Osteoblast (primary cell): ENCODE measurements around the gene ZNF763. TPM values are rescaled to one million over a fixed set of nuclear protein-coding genes. Genes with fewer than 3 reads are reported as not detected.

ENCODE experiments used
- small RNA-seq: library from RNA; depleted of rRNA; stranded (forward); fragments of <200 nt; gene quantifications from one replicate; pipeline ENCODE3, GENCODE V24; 2012
- total RNA-seq: library from RNA; depleted of rRNA; stranded (reverse); fragments of >200 nt; gene quantifications from 2 replicates; pipeline ENCODE4 v1.2.3, GENCODE V29; 2012

The ZNF763 gene
- total RNA-seq, 1 donor: 2.5 TPM

Small RNA genes within 50 kb of the gene (small RNA-seq; reads per million reads assigned to genes)
- gene RNA5SP464 (not detected), gene RNA5SP465 (not detected)

Other genes starting within 250 kb of the ZNF763 start
- gene ZNF823, start 226.1 kb upstream of the ZNF763 start, total RNA-seq: 6.2 and 9.4 TPM in 2 replicates
- gene ZNF441, start 198.0 kb upstream of the ZNF763 start, total RNA-seq: 11.6 and 13.3 TPM in 2 replicates
- gene ZNF491, start 166.5 kb upstream of the ZNF763 start, total RNA-seq: 4.3 and 6.2 TPM in 2 replicates
- gene ZNF440, start 150.8 kb upstream of the ZNF763 start, total RNA-seq: 10.6 and 11.2 TPM in 2 replicates
- gene ZNF439, start 116.3 kb upstream of the ZNF763 start, total RNA-seq: 8.5 and 8.7 TPM in 2 replicates
- gene ZNF69, start 77.3 kb upstream of the ZNF763 start, total RNA-seq: 14.1 and 14.8 TPM in 2 replicates
- 9.4 and 10.6 TPM in 2 replicates for gene ZNF700, start 39.9 kb upstream of the ZNF763 start, total RNA-seq
- 4.1 and 5.1 TPM in 2 replicates for gene ZNF433, start 70.6 kb downstream of the ZNF763 start, total RNA-seq
- 0.29 and 0.36 TPM in 2 replicates for gene ZNF878, start 87.9 kb downstream of the ZNF763 start, total RNA-seq
- gene ZNF844, start 99.7 kb downstream of the ZNF763 start, total RNA-seq: 10.0 and 10.9 TPM in 2 replicates
- 6.9 and 9.4 TPM in 2 replicates for gene ZNF20, start 175.3 kb downstream of the ZNF763 start, total RNA-seq
- 13.0 and 13.6 TPM in 2 replicates for gene ZNF625, start 191.7 kb downstream of the ZNF763 start, total RNA-seq
- gene ZNF136, start 198.1 kb downstream of the ZNF763 start, total RNA-seq: 8.3 and 8.7 TPM in 2 replicates